Measurements from ENCODE around the gene TTLL11. TPM values are rescaled to one million over a fixed set of nuclear protein-coding genes. Genes with fewer than 3 reads are reported as not detected.
A peak's percentile ranks its signal among the peaks of the same experiment; 100 is the strongest.

TTLL11 gene
- total RNA-seq, 1 donor from 2014 or later, result 6.9 TPM

GRCh38 chr9:121901616-121902015 is 191.5 kb downstream of the TTLL11 start:
- no peak for FAIRE-seq
- peak overlapping the region; percentile 24 for H3K9ac ChIP-seq (ENCODE audit: low read length)
- H3K9me3 ChIP-seq (ENCODE audit: insufficient read depth, low read depth, low read length), result no peaks in the 10 kb centered on the region
- no peaks in the 10 kb centered on the region for H4K20me1 ChIP-seq (ENCODE audit: insufficient read depth, low read length)
- H3K4me3 ChIP-seq (ENCODE audit: insufficient read depth, low read depth, low read length), result no peak overlapping the region
- TF ChIP-seq, protein P1, sequence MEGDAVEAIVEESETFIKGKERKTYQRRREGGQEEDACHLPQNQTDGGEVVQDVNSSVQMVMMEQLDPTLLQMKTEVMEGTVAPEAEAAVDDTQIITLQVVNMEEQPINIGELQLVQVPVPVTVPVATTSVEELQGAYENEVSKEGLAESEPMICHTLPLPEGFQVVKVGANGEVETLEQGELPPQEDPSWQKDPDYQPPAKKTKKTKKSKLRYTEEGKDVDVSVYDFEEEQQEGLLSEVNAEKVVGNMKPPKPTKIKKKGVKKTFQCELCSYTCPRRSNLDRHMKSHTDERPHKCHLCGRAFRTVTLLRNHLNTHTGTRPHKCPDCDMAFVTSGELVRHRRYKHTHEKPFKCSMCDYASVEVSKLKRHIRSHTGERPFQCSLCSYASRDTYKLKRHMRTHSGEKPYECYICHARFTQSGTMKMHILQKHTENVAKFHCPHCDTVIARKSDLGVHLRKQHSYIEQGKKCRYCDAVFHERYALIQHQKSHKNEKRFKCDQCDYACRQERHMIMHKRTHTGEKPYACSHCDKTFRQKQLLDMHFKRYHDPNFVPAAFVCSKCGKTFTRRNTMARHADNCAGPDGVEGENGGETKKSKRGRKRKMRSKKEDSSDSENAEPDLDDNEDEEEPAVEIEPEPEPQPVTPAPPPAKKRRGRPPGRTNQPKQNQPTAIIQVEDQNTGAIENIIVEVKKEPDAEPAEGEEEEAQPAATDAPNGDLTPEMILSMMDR (IDR thresholded peaks at IDR 0.05; ENCODE audit: insufficient read depth, low read depth, low read length), result no peak
- no peak for TF ChIP-seq EZH2 (IDR thresholded peaks at IDR 0.05; ENCODE audit: insufficient read depth, low read length)
- H3K4me2 ChIP-seq (ENCODE audit: low read length), result no peak overlapping the region
- Mint-ChIP-seq H3K27me3 (ENCODE audit: low read depth, unreplicated experiment) (peaks cover 13% of the 10 kb centered on the region), H3K27ac (ENCODE audit: unreplicated experiment) (no peak overlapping the region), H3K4me3 (ENCODE audit: unreplicated experiment) (no peak overlapping the region), H3K9me3 (ENCODE audit: unreplicated experiment) (peaks cover 7% of the 10 kb centered on the region), H3K36me3 (ENCODE audit: low read depth, unreplicated experiment) (no peaks in the 10 kb centered on the region), H3K4me1 (ENCODE audit: low read depth, unreplicated experiment) (peaks cover 18% of the 10 kb centered on the region)
- DNase-seq (ENCODE audit: low read depth), result peak; percentile 54
- no peaks in the 10 kb centered on the region for H3K27me3 ChIP-seq (ENCODE audit: insufficient read depth, low read length)
- no peaks in the 10 kb centered on the region for H3K36me3 ChIP-seq (ENCODE audit: insufficient read depth, low read length)
- peaks cover 16% of the 10 kb centered on the region for H3K4me1 ChIP-seq (ENCODE audit: insufficient read depth, low read length)
- H3K27ac ChIP-seq (ENCODE audit: low read depth, low read length), result peak overlapping the region; percentile 45
- no peaks in the 10 kb centered on the region for H3K79me2 ChIP-seq (ENCODE audit: insufficient read depth, low read length)
- no peak overlapping the region for H2AFZ ChIP-seq (ENCODE audit: low read depth, low read length)

DNA sequence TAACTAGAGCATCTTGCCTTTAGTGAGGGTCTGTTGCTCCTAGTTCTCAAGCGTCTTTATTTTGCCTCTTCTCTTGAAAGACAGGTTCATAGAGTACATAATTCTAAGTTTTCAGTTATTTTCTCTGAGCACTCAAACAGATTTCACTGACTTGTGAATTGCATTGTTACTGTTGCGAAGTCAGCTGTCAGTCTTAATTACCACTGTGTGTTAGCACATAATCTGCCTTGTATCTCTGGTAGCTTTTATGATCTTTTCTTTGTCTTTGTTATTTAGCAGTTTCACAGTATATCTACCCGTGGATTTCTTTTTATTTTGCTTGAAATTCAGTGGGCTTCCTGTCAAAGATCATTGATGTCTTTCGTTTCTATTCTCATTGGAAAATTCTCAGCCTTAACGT is 192.9 kb downstream of the TTLL11 start:
- H3K27me3 Mint-ChIP-seq (ENCODE audit: low read depth, unreplicated experiment), result peaks cover 16% of the 10 kb centered on the region
- Histone ChIP-seq H3K36me3 (ENCODE audit: insufficient read depth, low read length) (no peaks in the 10 kb centered on the region), H3K4me2 (ENCODE audit: low read length) (no peak overlapping the region), H3K4me1 (ENCODE audit: insufficient read depth, low read length) (peaks cover 16% of the 10 kb centered on the region), H3K9ac (ENCODE audit: low read length) (no peak overlapping the region), H3K79me2 (ENCODE audit: insufficient read depth, low read length) (no peaks in the 10 kb centered on the region), H3K27me3 (ENCODE audit: insufficient read depth, low read length) (no peaks in the 10 kb centered on the region), H3K27ac (ENCODE audit: low read depth, low read length) (no peak overlapping the region), H3K4me3 (ENCODE audit: insufficient read depth, low read depth, low read length) (no peak overlapping the region), H3K9me3 (ENCODE audit: insufficient read depth, low read depth, low read length) (no peaks in the 10 kb centered on the region), H4K20me1 (ENCODE audit: insufficient read depth, low read length) (no peaks in the 10 kb centered on the region), H2AFZ (ENCODE audit: low read depth, low read length) (no peak overlapping the region)
- TF ChIP-seq, protein P1 (IDR thresholded peaks at IDR 0.05; ENCODE audit: insufficient read depth, low read depth, low read length), result no peak
- no peak for TF ChIP-seq EZH2 (IDR thresholded peaks at IDR 0.05; ENCODE audit: insufficient read depth, low read length)
- no peak overlapping the region for H3K27ac Mint-ChIP-seq (ENCODE audit: unreplicated experiment)
- no peaks in the 10 kb centered on the region for H3K36me3 Mint-ChIP-seq (ENCODE audit: low read depth, unreplicated experiment)
- no peak overlapping the region for H3K4me3 Mint-ChIP-seq (ENCODE audit: unreplicated experiment)
- peaks cover 7% of the 10 kb centered on the region for H3K9me3 Mint-ChIP-seq (ENCODE audit: unreplicated experiment)
- DNase-seq (ENCODE audit: low read depth), result no peak
- H3K4me1 Mint-ChIP-seq (ENCODE audit: low read depth, unreplicated experiment), result peaks cover 12% of the 10 kb centered on the region
- no peak for FAIRE-seq

DNA sequence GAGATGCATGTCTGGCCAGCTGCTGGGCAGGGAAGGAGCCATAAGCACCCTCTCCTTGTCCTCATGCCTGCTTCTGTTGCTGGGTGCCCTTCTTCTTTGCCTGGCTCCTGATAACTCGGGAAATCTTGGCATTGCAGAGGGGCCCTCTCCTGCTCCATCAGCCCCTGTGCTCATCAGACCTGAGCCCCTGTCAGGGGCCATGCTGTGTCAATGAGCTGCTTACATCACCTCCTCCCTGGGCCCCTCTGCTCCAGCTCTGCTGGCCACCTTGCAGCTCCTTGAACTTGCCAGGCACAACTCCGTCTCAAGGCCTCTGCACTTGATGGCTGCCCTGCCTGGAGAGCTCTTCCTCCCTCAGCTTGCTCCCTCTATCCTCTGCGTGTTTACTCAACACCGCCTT is 194.3 kb downstream of the TTLL11 start:
- Mint-ChIP-seq H3K4me3 (ENCODE audit: unreplicated experiment) (no peak overlapping the region), H3K36me3 (ENCODE audit: low read depth, unreplicated experiment) (no peaks in the 10 kb centered on the region), H3K9me3 (ENCODE audit: unreplicated experiment) (peaks cover 9% of the 10 kb centered on the region), H3K27ac (ENCODE audit: unreplicated experiment) (no peak overlapping the region), H3K4me1 (ENCODE audit: low read depth, unreplicated experiment) (peaks cover 12% of the 10 kb centered on the region), H3K27me3 (ENCODE audit: low read depth, unreplicated experiment) (peaks cover 16% of the 10 kb centered on the region)
- Histone ChIP-seq H3K9me3 (ENCODE audit: insufficient read depth, low read depth, low read length) (no peaks in the 10 kb centered on the region), H4K20me1 (ENCODE audit: insufficient read depth, low read length) (no peaks in the 10 kb centered on the region), H3K79me2 (ENCODE audit: insufficient read depth, low read length) (no peaks in the 10 kb centered on the region), H3K27ac (ENCODE audit: low read depth, low read length) (no peak overlapping the region), H3K9ac (ENCODE audit: low read length) (no peak overlapping the region), H3K4me1 (ENCODE audit: insufficient read depth, low read length) (peaks cover 16% of the 10 kb centered on the region), H3K27me3 (ENCODE audit: insufficient read depth, low read length) (no peaks in the 10 kb centered on the region), H3K36me3 (ENCODE audit: insufficient read depth, low read length) (no peaks in the 10 kb centered on the region), H3K4me3 (ENCODE audit: insufficient read depth, low read depth, low read length) (no peak overlapping the region), H3K4me2 (ENCODE audit: low read length) (no peak overlapping the region), H2AFZ (ENCODE audit: low read depth, low read length) (no peak overlapping the region)
- TF ChIP-seq EZH2 (IDR thresholded peaks at IDR 0.05; ENCODE audit: insufficient read depth, low read length), result no peak
- TF ChIP-seq, protein P1 (IDR thresholded peaks at IDR 0.05; ENCODE audit: insufficient read depth, low read depth, low read length), result no peak
- DNase-seq (ENCODE audit: low read depth) (no peak), FAIRE-seq (no peak)
